Measurements from ENCODE around the gene ABCA12. TPM values are rescaled to one million over a fixed set of nuclear protein-coding genes. Genes with fewer than 3 reads are reported as not detected.

The ABCA12 gene
- polyA plus RNA-seq, 1 of the 3 experiments (the other 2 are of a cell fraction) = 0.07 TPM

GRCh38 chr2:215060861-215061536, 77.4 kb downstream of the ABCA12 start:
- H3K36me3 ChIP-seq (replicated peaks in 1 of 2; ENCODE audit: control insufficient read depth in 1 of 2, insufficient read depth in 2 of 2, low read length in 1 of 2) = no peaks in the 10 kb centered on the region
- no peaks in the 10 kb centered on the region for H3K9me3 ChIP-seq
- no peak overlapping the region for H3K4me3 ChIP-seq (ENCODE audit: low read depth in 2 of 2, low read length in 1 of 2)
- POLR2A ChIA-PET = interaction anchor here (1.2 kb wide), 1 partner anchor 9 kb away, joined by 3 read pairs; no protein-coding TSS in a partner anchor
- CTCF ChIA-PET = interaction anchor here (0.7 to 1.2 kb wide), 2 partner anchors 48 to 852 kb away, joined by 4 read pairs; no protein-coding TSS in a partner anchor
- H3K27ac ChIP-seq (ENCODE audit: low read depth in 2 of 2, low read length in 1 of 2) = peak overlapping the region in 1 of 2 experiments; percentile 89; a peak in 2 of 4 replicates
- no peaks in the 10 kb centered on the region for H4K20me1 ChIP-seq (ENCODE audit: insufficient read depth)
- H3K4me1 ChIP-seq (ENCODE audit: control insufficient read depth in 1 of 2, insufficient read depth in 2 of 2, low read depth in 1 of 2, low read length in 1 of 2) = peaks cover 0 to 17% of the 10 kb centered on the region in 2 experiments; a peak in 2 of 4 replicates
- no peaks in the 10 kb centered on the region for H3K79me2 ChIP-seq (ENCODE audit: insufficient read depth)
- no peak overlapping the region for H2AFZ ChIP-seq (ENCODE audit: low read depth)
- 30% methylated on average over 7 of the region's 7 CpGs for WGBS (ENCODE audit: low lambda C conversion rate)
- H3K27me3 ChIP-seq (ENCODE audit: insufficient read depth) = no peaks in the 10 kb centered on the region
- no peak overlapping the region for H3K4me2 ChIP-seq
- no peak overlapping the region for H3K9ac ChIP-seq
- H3K9me2 ChIP-seq = no peaks in the 10 kb centered on the region
- H3F3A ChIP-seq (replicated peaks; ENCODE audit: insufficient read depth) = no peaks in the 10 kb centered on the region
- peak; percentile 16 for DNase-seq
- TF ChIP-seq EP300 (IDR thresholded peaks at IDR 0.05; ENCODE audit: borderline replicate concordance in 1 of 2, low read depth in 1 of 2, low read length in 1 of 2) (peak in 1 of 2 experiments; percentile 38; a peak in 1 of 4 replicates), RCOR1 (IDR thresholded peaks at IDR 0.05; ENCODE audit: low read length) (peak; percentile 5; the same call in 1 of the 2 replicates), NFIC (IDR thresholded peaks at IDR 0.05; ENCODE audit: borderline replicate concordance) (peak; percentile 34; the same call in 1 of the 2 replicates), GATA2 (CRISPR knock-in tag; IDR thresholded peaks at IDR 0.05) (no peak)

DNA sequence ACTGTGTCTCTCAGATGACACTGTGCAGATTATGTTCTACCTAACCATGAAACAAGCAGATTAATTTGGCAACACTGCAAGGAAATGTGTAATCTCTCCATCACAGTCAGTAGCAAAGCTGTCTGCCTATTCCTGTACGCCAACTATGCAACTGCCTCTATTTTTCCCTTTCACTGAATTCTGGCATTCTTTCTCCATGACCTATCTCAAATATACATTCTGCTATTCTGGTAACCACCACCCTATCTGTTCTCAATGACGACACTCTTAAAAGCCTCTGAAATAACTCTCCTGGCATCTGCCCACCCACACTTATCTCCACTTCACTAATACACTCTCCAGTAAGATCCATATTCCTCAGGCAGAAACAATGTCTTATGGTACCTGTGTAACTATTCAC, 78.7 kb downstream of the ABCA12 start:
- Histone ChIP-seq H3K27me3 (ENCODE audit: insufficient read depth) (no peaks in the 10 kb centered on the region), H3K4me2 (no peak overlapping the region), H3K9me3 (no peaks in the 10 kb centered on the region), H3K9me2 (no peaks in the 10 kb centered on the region), H3K4me1 (ENCODE audit: control insufficient read depth in 1 of 2, insufficient read depth in 2 of 2, low read depth in 1 of 2, low read length in 1 of 2) (peaks cover 0 to 17% of the 10 kb centered on the region in 2 experiments; a peak in 2 of 4 replicates), H3K79me2 (ENCODE audit: insufficient read depth) (no peaks in the 10 kb centered on the region), H3K36me3 (replicated peaks in 1 of 2; ENCODE audit: control insufficient read depth in 1 of 2, insufficient read depth in 2 of 2, low read length in 1 of 2) (no peaks in the 10 kb centered on the region), H3K4me3 (ENCODE audit: low read depth in 2 of 2, low read length in 1 of 2) (no peak overlapping the region), H3F3A (replicated peaks; ENCODE audit: insufficient read depth) (no peaks in the 10 kb centered on the region), H3K9ac (no peak overlapping the region), H2AFZ (ENCODE audit: low read depth) (no peak overlapping the region), H3K27ac (ENCODE audit: low read depth in 2 of 2, low read length in 1 of 2) (peak overlapping the region in 1 of 2 experiments; percentile 89; a peak in 2 of 4 replicates), H4K20me1 (ENCODE audit: insufficient read depth) (no peaks in the 10 kb centered on the region)
- TF ChIP-seq GATA2 (CRISPR knock-in tag; IDR thresholded peaks at IDR 0.05) = 0 out of 2 replicates have a peak, but pooled peaks have one; percentile 4
- TF ChIP-seq, protein P1, sequence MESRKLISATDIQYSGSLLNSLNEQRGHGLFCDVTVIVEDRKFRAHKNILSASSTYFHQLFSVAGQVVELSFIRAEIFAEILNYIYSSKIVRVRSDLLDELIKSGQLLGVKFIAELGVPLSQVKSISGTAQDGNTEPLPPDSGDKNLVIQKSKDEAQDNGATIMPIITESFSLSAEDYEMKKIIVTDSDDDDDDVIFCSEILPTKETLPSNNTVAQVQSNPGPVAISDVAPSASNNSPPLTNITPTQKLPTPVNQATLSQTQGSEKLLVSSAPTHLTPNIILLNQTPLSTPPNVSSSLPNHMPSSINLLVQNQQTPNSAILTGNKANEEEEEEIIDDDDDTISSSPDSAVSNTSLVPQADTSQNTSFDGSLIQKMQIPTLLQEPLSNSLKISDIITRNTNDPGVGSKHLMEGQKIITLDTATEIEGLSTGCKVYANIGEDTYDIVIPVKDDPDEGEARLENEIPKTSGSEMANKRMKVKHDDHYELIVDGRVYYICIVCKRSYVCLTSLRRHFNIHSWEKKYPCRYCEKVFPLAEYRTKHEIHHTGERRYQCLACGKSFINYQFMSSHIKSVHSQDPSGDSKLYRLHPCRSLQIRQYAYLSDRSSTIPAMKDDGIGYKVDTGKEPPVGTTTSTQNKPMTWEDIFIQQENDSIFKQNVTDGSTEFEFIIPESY (IDR thresholded peaks at IDR 0.05; ENCODE audit: borderline replicate concordance, low read depth) = no peak
- TF ChIP-seq RAD21 (IDR thresholded peaks at IDR 0.05; ENCODE audit: low read length) = peak; percentile 1; the same call in 1 of the 2 replicates
- TF ChIP-seq EP300 (IDR thresholded peaks at IDR 0.05; ENCODE audit: borderline replicate concordance in 1 of 2, low read depth in 1 of 2, low read length in 1 of 2) = peak in 1 of 2 experiments; percentile 18; a peak in 1 of 4 replicates
- TF ChIP-seq ELF1 (IDR thresholded peaks at IDR 0.05) = no peak
- ChIA-PET POLR2A (no interaction called here), CTCF (interaction anchor here (0.6 kb wide), 1 partner anchor 1804 kb away, joined by 3 read pairs; no protein-coding TSS in a partner anchor)
- peak; percentile 4 for DNase-seq
- 3% methylated on average over 2 of the region's 2 CpGs for WGBS (ENCODE audit: low lambda C conversion rate)

- 37% methylated on average over 2 of the region's 2 CpGs for WGBS (ENCODE audit: low lambda C conversion rate)
- Histone ChIP-seq H3K4me2 (no peak overlapping the region), H3K27me3 (ENCODE audit: insufficient read depth) (no peaks in the 10 kb centered on the region), H3K36me3 (replicated peaks in 1 of 2; ENCODE audit: control insufficient read depth in 1 of 2, insufficient read depth in 2 of 2, low read length in 1 of 2) (no peaks in the 10 kb centered on the region), H4K20me1 (ENCODE audit: insufficient read depth) (no peaks in the 10 kb centered on the region), H3K4me3 (ENCODE audit: low read depth in 2 of 2, low read length in 1 of 2) (no peak overlapping the region), H3F3A (replicated peaks; ENCODE audit: insufficient read depth) (no peaks in the 10 kb centered on the region), H3K79me2 (ENCODE audit: insufficient read depth) (no peaks in the 10 kb centered on the region), H3K4me1 (ENCODE audit: control insufficient read depth in 1 of 2, insufficient read depth in 2 of 2, low read depth in 1 of 2, low read length in 1 of 2) (peaks cover 0 to 12% of the 10 kb centered on the region in 2 experiments; a peak in 2 of 4 replicates), H2AFZ (ENCODE audit: low read depth) (no peak overlapping the region), H3K9me3 (no peaks in the 10 kb centered on the region), H3K9me2 (no peaks in the 10 kb centered on the region), H3K9ac (no peak overlapping the region), H3K27ac (ENCODE audit: low read depth in 2 of 2, low read length in 1 of 2) (no peak overlapping the region)
- no peak for DNase-seq
- ChIA-PET POLR2A (no interaction called here), CTCF (no interaction called here)
- no peak for TF ChIP-seq FOXJ3 (CRISPR knock-in tag; IDR thresholded peaks at IDR 0.05)
- TF ChIP-seq RXRA (IDR thresholded peaks at IDR 0.05; ENCODE audit: borderline replicate concordance, low read depth) = no peak
- TF ChIP-seq MXI1 (IDR thresholded peaks at IDR 0.05; ENCODE audit: low read depth, low read length) = no peak
- TF ChIP-seq POLR2AphosphoS5 (IDR thresholded peaks at IDR 0.05; ENCODE audit: low read depth, low read length) = no peak
- TF ChIP-seq, protein P1 (IDR thresholded peaks at IDR 0.05; ENCODE audit: borderline replicate concordance, low read depth) = no peak
- TF ChIP-seq EP300 (IDR thresholded peaks at IDR 0.05; ENCODE audit: borderline replicate concordance in 1 of 2, low read depth in 1 of 2, low read length in 1 of 2) = no peak
- TF ChIP-seq PBX3 (IDR thresholded peaks at IDR 0.05) = no peak
Measured at GRCh38 chr2:215055891-215056290, 82.5 kb downstream of the ABCA12 start.
